ACC112 (cell line): Measurements from ENCODE around the gene SLC44A5.

Source experiments
- H2AFZ ChIP-seq: fragments of 200-600 bp; sonication (generic); one replicate; pipeline ENCODE4 v1.6.0; 2017; ENCODE audit warnings: antibody characterized with exemption, low read length; ENCODE audit not compliant: unreplicated experiment
- H3K27ac ChIP-seq: fragments of 200-600 bp; sonication (generic); 2 replicates; pipeline ENCODE4 v1.5.1; 2014; ENCODE audit warnings: low read depth, mild to moderate bottlenecking, antibody characterized with exemption, low read length, moderate library complexity
- H3K27me3 ChIP-seq: fragments of 200-600 bp; sonication (generic); 2 replicates; pipeline ENCODE4 v1.6.1; 2014; ENCODE audit warnings: mild to moderate bottlenecking, antibody characterized with exemption, low read length, moderate library complexity, mixed read lengths; ENCODE audit not compliant: insufficient read depth
- H3K36me3 ChIP-seq: fragments of 200-600 bp; sonication (generic); 2 replicates; pipeline ENCODE4 v1.6.1; 2016; ENCODE audit warnings: mild to moderate bottlenecking, antibody characterized with exemption, low read length, moderate library complexity, mixed read lengths; ENCODE audit not compliant: insufficient read depth
- H3K4me1 ChIP-seq: fragments of 200-600 bp; sonication (generic); one replicate; pipeline ENCODE4 v1.6.1; 2016; ENCODE audit warnings: low read length, mixed read lengths; ENCODE audit not compliant: insufficient read depth, unreplicated experiment, control insufficient read depth
- H3K4me3 ChIP-seq: fragments of 200-600 bp; sonication (generic); 2 replicates; pipeline ENCODE4 v1.5.1; 2014; ENCODE audit warnings: mild to moderate bottlenecking, low read depth, low read length
- H3K79me2 ChIP-seq: fragments of 200-600 bp; sonication (generic); one replicate; pipeline ENCODE4 v1.6.0; 2016; ENCODE audit warnings: low read length; ENCODE audit not compliant: control insufficient read depth, unreplicated experiment, insufficient read depth

Gene SLC44A5

DNA sequence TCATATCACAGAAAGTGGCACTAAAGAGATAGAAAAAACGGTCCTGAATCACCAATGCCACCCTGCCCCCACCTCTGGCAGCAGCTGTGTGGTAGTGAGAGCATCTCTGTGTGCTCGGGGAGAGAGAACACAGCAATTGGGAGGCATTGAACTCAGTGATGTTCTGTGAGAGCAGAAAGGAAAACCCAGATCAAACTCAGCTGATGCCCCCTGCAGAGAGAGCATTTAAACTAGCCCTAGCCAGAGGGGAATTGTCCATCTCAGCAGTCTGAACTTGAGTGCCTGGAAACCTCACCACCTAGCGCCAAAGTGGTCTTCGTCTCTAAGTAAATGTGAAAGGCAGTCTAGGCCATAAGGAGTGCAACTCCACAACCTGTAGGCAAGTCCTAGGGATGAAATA is 21.3 kb downstream of the SLC44A5 start:
- Histone ChIP-seq H3K27ac (no peak overlapping the region), H3K36me3 (no peaks in the 10 kb centered on the region), H3K4me3 (no peak overlapping the region), H3K79me2 (no peaks in the 10 kb centered on the region), H3K27me3 (no peaks in the 10 kb centered on the region), H3K4me1 (no peaks in the 10 kb centered on the region), H2AFZ (no peak overlapping the region)

DNA sequence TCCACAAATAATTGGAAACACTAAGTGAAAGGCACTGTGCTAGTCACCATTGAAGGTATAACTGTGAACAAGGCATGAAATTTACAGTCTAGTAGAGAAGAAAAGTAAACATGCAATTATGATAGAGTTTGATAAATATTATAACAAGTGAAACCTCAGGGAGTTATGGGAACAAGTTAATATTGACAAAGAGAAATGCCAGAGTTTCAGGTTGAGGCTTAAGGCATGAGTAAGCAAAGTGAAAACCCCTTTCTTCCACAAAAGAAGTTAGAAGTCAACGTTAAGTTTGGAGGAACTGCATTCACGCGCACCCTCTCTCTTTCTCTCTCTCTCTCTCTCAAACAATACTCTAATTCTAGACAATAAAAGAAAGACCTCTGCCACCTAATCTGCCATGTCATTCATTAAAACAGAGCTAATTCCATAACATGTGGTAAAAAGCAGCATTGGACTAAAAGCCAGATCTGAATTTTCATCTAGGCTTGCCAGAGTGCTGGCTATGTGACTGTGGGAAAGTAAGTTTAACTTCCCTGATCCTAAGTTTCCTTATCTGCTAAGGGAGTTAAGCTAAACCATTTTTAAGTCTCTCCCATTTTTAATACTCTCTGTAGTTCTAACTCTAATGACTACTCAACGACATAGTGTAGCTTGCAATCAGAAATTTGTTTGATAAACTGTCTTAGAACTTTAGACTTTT is 22.0 kb downstream of the SLC44A5 start:
- no peaks in the 10 kb centered on the region for H3K36me3 ChIP-seq
- no peaks in the 10 kb centered on the region for H3K27me3 ChIP-seq
- no peaks in the 10 kb centered on the region for H3K79me2 ChIP-seq
- no peak overlapping the region for H3K27ac ChIP-seq
- H3K4me1 ChIP-seq: no peaks in the 10 kb centered on the region
- H3K4me3 ChIP-seq: no peak overlapping the region
- H2AFZ ChIP-seq: no peak overlapping the region

DNA sequence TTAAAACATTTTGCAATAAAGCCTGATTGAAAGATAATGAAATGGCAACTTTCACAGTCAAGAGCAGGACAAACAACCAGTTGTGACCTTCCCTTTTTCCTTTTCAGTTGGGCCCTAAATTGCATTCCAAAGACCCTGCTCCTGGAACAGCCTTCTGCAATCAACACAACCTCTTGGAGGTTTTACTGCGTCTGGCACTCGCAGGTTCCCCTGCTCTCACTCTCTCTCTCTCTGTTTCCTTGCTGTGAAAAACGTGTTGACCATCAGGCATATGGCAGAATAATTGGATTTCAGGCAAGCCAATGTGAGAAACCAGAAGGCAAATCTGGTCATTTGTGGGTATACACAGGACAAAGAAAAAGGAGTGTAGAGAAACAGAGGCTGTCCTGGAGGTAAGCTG is 23.2 kb downstream of the SLC44A5 start:
- no peak overlapping the region for H3K4me3 ChIP-seq
- H3K4me1 ChIP-seq: no peaks in the 10 kb centered on the region
- no peaks in the 10 kb centered on the region for H3K27me3 ChIP-seq
- no peaks in the 10 kb centered on the region for H3K36me3 ChIP-seq
- no peak overlapping the region for H3K27ac ChIP-seq
- H2AFZ ChIP-seq: no peak overlapping the region
- no peaks in the 10 kb centered on the region for H3K79me2 ChIP-seq

DNA sequence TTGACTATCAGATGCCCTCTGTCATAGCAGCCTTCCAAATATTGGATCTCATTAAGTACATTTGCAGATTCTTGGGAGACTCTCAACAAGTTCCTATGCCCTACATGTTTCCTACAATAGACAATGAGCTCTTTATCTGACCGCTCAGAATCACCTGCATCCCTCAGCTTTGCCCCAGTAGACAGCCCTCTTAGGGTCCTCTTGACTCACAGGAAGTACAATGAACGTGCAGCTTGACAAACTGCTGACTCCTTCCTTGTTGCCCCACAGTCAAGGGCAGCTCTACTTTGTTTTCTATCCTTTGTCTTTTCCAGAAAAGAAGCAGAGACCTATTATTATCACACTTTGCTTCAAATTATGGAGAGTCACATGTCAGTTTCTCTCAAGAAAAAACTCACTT is 27.6 kb downstream of the SLC44A5 start:
- H3K27ac ChIP-seq: no peak overlapping the region
- H3K4me1 ChIP-seq: no peaks in the 10 kb centered on the region
- H3K4me3 ChIP-seq: no peak overlapping the region

DNA sequence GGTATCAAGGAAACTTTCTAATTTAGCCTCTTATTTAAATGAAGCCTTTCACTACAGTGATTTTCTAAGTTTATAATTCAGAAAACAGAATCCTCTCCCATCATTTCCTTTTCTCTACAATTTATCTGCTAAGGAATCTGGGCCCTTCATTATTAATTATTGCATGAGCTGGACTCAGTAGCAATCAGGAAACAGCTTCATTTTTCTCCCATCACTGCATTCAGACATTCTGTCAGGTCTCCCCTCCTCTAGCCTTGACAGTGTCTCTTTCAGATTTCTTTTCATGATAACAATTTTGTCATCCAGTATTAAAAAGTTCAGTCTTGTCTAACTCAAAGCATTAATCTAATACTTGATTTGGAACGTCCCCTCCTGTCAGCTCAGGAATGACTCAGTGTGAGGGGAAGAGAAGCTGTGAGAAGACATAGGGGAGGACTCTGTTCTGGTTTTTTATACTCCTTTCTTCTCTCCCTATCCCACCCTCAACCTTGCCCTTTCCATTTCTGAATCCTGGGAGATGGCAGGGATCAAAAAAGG is 28.1 kb downstream of the SLC44A5 start:
- no peak overlapping the region for H3K27ac ChIP-seq

More for the DNA sequence above, 27.6 kb downstream of the SLC44A5 start:
- Histone ChIP-seq H3K79me2 (no peaks in the 10 kb centered on the region), H3K36me3 (no peaks in the 10 kb centered on the region), H3K27me3 (no peaks in the 10 kb centered on the region), H2AFZ (no peak overlapping the region)

DNA sequence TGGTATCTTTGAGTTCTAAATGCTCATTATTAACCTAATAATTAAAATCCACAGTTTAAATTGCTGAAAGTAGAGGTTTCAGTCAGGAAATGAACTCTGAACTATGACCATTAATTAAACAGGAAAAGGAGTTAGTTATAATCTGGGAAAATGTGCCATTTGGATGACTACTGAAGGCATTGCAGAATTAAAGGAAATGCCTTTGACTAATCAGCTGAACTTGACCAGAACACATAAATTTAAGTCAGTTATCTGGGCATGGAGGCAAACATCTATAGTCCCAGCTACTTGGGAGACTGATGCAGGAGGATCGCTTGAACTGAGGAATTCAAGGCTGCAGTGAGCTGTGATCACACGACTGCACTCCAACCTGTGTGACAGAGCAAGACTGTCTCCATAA is 31.9 kb downstream of the SLC44A5 start:
- Histone ChIP-seq H3K27me3 (no peaks in the 10 kb centered on the region), H3K79me2 (no peaks in the 10 kb centered on the region), H3K27ac (no peak overlapping the region), H3K36me3 (no peaks in the 10 kb centered on the region), H3K4me1 (no peaks in the 10 kb centered on the region), H3K4me3 (no peak overlapping the region), H2AFZ (no peak overlapping the region)

More for the DNA sequence above, 28.1 kb downstream of the SLC44A5 start:
- Histone ChIP-seq H3K36me3 (no peaks in the 10 kb centered on the region), H2AFZ (no peak overlapping the region), H3K4me3 (no peak overlapping the region), H3K27me3 (no peaks in the 10 kb centered on the region), H3K4me1 (no peaks in the 10 kb centered on the region), H3K79me2 (no peaks in the 10 kb centered on the region)

DNA sequence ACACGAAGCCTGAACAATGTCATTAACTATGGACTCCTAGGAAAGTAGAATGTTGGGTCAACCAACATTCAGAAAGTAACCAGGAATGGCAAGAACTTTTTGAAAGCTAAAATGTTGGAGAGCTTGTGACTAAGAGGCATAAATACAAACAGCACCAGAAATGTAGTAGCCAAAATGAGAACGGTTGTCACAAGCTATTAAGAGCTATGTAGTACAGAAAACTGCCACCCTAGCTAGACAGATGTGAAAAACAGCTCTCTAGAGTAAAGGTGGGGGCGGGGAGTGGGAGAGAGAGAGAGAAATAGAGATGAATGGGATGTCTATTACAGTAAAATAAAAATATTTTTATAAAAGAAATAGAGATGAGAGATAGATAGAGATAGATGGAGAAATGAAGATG is 35.1 kb downstream of the SLC44A5 start:
- Histone ChIP-seq H3K79me2 (no peaks in the 10 kb centered on the region), H3K27ac (no peak overlapping the region), H3K27me3 (no peaks in the 10 kb centered on the region), H2AFZ (no peak overlapping the region), H3K4me1 (no peaks in the 10 kb centered on the region), H3K4me3 (no peak overlapping the region), H3K36me3 (no peaks in the 10 kb centered on the region)

DNA sequence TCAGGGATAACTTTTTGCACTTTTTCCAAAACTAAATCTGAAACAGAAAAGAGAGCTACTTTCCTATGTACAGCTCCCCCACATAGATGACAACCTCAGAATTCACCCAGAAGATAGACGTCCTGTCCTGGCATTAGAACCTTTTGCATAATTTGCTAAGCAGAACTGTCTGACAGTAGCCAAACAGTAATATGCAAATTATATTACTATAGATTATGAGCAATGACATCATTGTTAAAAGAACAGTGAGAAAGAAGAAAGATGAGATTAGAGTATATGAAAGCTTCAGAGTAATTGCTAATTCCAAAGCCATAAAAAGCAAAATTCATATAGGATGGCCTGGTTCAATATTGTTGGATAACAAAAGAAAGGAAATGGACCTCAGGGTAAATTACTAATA is 43.7 kb downstream of the SLC44A5 start:
- no peaks in the 10 kb centered on the region for H3K79me2 ChIP-seq
- no peaks in the 10 kb centered on the region for H3K27me3 ChIP-seq
- H3K27ac ChIP-seq: no peak overlapping the region
- H3K36me3 ChIP-seq: no peaks in the 10 kb centered on the region
- no peaks in the 10 kb centered on the region for H3K4me1 ChIP-seq
- H2AFZ ChIP-seq: no peak overlapping the region
- no peak overlapping the region for H3K4me3 ChIP-seq

DNA sequence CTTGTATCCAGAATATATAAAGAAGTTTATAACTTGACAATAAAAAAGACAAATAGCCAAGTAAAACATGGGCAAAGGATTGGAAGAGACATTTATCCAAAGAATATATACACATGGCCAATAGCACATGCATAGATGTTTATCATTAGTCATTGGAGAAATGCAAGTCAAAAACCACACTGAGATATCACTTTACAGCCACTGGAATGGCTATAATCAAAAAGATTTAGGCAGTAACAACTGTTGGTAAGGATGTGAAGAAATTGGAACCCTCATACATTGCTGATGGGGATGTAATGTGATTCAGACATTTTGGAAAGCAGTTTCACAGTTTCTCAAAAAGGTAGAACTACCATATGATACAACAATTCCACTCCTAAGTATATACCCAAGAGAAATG is 51.1 kb downstream of the SLC44A5 start:
- no peaks in the 10 kb centered on the region for H3K4me1 ChIP-seq
- H3K27me3 ChIP-seq: no peaks in the 10 kb centered on the region
- H3K79me2 ChIP-seq: no peaks in the 10 kb centered on the region
- no peak overlapping the region for H3K4me3 ChIP-seq
- H3K27ac ChIP-seq: no peak overlapping the region
- no peaks in the 10 kb centered on the region for H3K36me3 ChIP-seq
- H2AFZ ChIP-seq: no peak overlapping the region

DNA sequence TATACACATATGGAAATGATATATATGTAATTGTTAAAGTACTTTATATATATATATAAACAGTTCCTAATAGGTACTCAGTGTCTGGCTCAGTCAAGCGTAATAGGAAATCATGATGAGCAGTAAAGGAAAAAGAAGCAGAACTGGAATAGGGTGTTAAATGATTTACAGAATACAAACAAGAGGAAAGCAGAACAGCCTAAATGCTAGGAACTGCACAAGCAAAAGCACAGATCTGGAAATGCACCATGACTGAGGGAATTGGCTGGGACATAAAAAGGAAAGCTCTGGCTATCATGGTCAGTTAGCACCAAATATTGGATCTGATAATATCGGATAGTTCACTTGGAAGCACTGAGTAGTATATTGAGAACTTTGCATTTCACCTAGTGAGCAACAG is 51.8 kb downstream of the SLC44A5 start:
- Histone ChIP-seq H2AFZ (no peak overlapping the region), H3K4me3 (no peak overlapping the region), H3K4me1 (no peaks in the 10 kb centered on the region), H3K27me3 (no peaks in the 10 kb centered on the region), H3K36me3 (no peaks in the 10 kb centered on the region), H3K79me2 (no peaks in the 10 kb centered on the region), H3K27ac (no peak overlapping the region)

DNA sequence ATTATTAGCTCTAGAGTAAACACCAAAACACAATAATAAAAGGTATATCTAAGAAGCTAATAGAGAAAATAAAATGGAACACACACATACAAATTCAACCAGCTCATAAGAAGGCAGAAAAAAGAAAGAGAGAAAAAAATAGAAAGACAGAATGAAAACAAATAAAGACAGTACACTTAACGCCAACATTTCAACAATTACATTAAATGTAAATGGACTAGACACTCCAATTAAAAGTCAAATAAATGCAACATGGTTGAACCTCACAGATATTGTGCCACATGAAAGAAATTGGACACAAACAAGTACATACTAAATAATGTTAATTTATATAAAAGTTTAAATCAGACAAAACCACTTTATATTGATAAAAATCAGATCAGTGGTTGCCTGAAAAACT is 56.0 kb downstream of the SLC44A5 start:
- Histone ChIP-seq H3K27me3 (no peaks in the 10 kb centered on the region), H2AFZ (no peak overlapping the region), H3K4me3 (no peak overlapping the region), H3K79me2 (no peaks in the 10 kb centered on the region), H3K36me3 (no peaks in the 10 kb centered on the region), H3K4me1 (no peaks in the 10 kb centered on the region), H3K27ac (no peak overlapping the region)
